Measurements from ENCODE around the gene FIGNL2.
"Not testable (repeated sequence)": the region's sequence is repeated elsewhere in the genome, so short reads cannot be mapped to it uniquely, and the experiment has no call there.

Gene FIGNL2

DNA sequence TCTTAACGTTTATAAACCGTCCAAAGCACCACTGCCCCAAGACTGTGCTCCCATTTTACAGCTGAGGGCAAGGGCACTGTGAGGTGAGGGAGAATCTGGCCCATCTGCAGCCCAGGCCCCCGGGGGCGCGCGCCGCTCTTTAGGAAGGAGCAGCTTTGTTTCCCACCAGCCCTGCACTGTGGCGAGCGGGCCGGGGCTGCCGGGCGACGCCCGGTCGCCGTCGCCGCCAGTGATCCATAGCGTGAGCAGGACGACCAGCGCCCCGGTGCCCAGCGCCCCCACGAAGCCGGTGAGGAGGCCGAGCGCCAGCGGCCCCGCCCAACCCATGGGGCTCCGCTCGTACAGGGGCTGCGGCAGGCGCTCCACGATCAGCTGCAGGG is 34.6 kb downstream of the FIGNL2 start:
- no peak for DNase-seq

DNA sequence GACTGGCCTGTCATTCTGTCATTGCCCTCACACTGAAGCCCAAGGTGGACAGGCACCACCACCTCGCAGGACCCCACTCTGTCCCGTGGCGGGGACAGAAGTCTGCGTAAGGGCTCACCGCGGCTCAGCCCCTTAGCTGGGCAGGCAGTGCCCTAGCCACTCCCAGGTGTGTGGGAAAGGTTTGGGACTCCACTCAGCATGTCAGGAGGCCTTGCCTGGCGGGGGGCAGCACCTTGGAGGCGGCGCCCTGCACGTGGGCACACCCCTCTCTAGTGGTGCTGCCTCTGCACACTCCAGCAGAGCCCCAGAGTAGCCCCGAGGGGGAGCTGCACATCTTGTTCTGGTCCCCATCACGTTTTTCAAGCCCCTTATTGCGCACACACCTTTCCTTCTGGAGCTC is 35.6 kb downstream of the FIGNL2 start:
- DNase-seq, result no peak

DNA sequence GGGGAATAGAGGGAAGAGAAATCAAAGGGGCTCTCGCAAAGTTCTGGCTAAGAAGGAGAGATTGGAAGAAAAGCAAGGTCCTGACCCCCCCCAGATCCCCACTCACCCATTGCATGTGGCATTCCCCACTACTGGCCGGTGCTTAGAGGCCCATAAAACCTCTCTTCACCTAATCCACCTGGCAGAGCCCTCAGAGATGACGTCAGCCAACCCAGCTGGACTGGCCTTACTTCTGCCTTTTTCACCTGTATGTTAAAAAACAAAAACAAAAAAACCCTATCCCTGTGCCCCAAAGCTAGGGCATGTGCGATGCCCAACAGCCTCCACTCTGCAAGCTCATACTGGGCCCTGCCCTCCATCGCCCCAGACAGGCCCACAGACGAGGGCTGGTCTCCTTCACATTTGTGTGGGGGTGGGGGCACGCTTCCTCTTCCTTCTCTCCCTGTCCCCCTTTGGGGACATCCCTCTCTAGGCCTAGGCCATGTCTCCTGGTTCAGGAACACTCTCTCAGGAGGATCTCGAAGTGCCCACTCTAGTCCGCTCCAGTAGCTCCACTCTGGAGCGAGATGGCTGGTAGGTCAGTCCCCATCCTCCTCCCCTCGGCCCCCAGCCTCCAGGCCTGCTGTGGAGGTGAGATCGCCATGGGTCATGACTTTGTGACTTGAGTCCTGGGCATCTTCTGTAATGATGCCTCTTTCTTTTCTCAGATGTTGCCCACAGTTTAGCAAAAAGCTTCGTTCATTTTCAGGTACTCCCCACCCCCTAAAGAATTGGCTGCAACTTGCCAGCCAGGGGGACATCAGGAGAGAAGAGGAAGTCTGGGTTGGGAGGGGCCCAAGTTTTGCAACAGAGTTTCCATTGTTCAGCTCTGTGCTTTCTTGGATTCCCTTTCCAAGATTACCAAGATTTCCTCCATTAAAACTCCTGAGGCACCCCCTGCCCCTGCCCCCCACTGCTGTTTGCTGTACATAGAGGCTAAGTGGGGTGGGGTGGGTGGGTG is 37.0 kb downstream of the FIGNL2 start:
- DNase-seq, result no peak

DNA sequence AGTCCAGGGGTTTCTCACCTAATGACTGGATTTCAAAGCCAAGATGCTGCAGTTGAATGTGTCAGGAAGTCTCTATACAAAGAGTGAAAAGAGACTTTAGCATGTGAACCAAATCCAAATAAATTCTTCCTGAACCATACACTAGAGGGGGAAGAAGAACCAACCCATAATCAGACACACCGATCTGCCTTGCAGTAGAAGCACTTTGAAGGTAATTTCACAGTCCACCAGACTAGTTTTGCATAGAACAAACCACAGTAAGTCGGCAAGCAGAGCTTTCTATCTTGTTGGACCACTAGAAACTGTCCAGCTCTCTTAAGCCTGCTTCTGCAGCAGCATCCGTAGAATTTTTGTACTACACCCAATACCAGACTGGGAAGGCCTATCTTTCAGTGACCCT is 39.3 kb downstream of the FIGNL2 start:
- no peak for DNase-seq

DNA sequence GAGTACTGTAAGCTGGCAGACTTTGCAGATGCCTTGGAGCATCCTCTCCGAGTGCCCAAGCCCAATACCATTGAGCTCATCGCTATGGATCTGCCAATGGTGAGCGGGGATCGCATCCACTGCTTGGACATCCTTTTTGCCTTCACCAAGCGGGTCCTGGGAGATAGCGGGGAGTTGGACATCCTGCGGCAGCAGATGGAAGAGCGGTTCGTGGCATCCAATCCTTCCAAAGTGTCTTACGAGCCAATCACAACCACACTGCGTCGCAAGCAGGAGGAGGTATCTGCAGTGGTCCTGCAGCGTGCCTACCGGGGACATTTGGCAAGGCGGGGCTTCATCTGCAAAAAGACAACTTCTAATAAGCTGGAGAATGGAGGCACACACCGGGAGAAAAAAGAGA is 41.6 kb downstream of the FIGNL2 start:
- no peak for DNase-seq

DNA sequence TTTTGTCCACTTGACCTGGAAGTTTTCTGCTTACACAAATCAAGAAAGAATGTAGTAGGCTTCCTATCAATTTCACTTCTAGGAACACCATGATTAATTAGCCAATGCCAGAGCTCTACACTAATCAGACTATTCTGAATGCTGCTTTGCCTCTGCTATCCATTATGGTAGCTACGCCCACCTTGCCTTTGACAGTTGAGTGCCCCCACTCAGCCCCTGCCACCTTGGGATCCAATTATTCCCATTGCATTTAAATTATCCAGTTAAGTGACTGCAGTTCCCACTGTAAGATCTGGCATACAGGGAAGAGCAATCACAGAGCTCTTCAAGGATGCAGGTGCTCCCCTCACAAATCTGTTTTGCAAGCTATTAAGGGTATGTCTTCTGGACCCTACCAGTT is 47.5 kb downstream of the FIGNL2 start:
- DNase-seq, result no peak

DNA sequence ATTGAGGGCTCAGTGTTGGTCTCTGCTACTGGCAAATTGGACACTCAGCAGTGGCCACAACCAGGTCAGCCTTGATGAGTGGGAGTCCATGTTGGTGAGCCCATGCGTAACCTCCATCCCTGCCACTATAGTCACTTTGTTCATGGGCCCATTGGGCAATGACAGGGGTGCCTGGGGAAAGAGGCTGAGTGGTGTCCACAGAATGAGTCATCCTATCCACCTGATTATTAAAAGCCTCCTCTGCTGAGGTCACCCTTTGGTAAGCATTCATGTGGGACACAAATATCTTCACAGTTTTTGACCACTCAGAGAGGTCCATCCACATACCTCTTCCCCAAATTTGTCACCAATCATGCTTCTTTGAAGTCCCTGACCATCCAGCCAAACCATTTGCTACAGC is 50.0 kb downstream of the FIGNL2 start:
- DNase-seq, result no peak

DNA sequence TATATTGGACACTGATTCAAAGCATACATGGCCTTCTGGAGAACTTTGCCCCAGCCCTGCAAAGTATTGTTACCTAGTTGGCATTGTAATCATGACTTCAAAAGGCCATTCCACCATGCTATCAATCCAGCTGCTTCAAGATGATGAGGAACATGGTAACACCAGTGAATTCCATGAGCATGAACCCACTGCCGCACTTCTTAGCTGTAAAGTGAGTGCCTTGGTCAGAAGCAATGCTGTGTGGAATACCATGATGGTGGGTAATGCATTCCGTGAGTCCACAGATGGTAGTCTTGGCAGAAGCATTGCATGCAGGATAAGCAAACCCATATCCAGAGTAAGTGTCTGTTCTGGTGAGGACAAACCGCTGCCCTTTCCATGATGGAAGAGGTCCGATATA is 50.5 kb downstream of the FIGNL2 start:
- not testable (repeated sequence) for DNase-seq

DNA sequence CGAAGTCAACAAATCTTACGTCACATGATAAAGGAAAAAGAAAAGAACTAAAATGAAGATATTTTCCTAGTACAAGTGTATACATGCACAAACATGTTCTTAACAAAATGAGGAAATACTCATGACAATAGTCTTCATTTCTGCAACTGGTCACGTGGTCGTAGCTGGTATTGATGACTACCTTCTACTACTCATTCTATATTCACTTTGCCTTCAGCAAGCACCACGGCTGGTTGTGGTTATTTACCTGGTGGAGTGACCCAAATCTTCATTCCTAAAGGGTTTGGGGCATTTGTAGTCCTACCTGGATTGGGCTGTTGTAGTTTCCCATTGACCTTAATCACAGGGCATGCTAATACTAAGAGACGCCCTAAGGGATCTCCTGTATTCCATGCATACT is 51.2 kb downstream of the FIGNL2 start:
- DNase-seq, result no peak

DNA sequence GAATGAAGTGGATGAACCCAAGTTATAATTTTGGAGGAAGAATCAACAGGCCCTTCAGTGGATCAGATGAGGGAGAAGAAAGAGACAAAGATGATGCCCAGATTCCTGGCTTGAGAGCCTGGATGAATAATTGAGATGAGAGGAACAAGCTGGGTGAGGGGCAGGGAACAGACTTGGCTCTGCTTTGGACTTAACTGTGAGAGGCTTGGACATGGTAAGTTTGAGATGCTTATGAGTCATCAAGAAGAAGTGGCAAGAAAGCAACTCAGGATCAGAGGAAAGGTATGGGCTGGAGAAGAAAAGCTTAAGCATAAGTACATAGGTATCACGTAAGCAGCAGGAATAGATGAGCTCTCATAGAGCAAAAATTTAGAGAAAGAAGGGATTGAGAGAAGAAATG is 55.3 kb downstream of the FIGNL2 start:
- no peak for DNase-seq

DNA sequence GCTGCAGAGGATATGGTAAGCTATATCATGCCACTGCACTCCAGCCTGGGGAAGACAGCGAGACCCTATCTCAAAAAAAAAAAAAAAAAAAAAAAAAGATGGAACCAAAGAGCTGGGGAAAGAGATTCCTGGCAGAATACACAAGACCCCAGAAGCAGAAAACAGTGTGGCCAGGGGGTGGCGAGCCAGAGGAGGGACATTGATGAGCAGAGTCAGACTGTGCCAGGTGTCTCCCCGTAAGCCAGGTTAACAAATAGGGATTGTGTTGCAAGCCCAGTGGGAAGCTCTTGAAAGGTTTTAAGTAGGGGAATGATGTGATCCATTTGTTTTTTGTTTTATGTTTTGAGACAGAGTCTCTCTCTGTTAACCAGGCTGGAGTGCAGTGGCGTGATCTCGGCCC is 56.1 kb downstream of the FIGNL2 start:
- no peak for DNase-seq

DNA sequence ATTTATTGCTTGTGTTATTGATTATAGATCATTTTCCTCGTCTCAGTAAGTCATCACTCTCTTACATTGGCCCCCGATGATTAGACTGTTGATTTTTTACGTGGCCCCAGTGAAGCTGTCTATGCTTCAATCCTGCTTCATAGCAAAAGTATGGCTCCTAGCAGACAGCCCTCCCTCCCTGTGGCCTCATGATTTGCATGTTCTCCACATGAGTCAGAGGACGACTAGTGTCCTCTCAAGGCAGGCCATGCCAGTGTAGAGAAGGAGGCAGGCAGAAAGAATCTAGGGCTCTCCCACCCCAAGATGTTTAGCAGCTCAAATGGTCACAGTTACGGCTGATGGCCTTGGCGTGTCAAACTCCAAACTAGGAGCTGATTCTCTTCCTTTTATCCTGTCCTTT is 59.6 kb downstream of the FIGNL2 start:
- DNase-seq, result no peak

DNA sequence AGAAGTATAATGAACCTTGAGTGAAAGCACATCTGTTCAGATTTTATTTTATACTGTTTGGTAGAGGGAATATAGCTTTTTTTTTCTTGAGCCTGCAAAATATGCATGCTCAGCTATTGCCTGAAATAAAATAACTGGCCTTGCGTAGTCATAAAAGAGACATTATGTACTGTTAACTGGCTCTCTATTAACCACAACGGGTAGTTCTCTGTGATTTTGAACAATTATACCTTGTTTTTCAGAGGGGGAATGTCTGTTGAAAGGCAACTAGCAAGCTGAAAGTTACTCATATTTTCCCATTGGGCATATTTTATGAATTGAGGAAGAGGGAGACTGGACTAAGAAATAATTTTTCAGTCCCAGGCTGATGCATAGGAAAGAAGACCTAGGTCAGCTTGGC is 62.6 kb downstream of the FIGNL2 start:
- no peak for DNase-seq

DNA sequence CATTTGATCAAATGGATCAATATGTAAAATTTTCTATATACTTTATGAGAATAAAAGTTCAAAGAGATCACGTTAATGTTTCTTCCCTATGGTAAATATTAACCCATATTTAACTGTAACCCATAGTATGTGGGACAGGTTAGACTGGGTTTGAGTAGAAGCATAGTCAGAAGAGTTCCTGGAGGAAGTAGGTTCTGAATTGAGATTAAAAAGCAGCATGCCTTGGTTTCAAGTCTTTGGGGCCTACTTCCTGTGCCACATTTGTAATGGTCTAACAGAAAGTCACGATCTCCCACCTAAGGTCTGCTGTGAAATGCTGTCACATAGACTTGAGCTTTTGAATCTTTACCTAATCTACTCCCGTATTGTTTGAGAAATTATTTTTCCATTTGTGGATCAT is 63.8 kb downstream of the FIGNL2 start:
- no peak for DNase-seq

DNA sequence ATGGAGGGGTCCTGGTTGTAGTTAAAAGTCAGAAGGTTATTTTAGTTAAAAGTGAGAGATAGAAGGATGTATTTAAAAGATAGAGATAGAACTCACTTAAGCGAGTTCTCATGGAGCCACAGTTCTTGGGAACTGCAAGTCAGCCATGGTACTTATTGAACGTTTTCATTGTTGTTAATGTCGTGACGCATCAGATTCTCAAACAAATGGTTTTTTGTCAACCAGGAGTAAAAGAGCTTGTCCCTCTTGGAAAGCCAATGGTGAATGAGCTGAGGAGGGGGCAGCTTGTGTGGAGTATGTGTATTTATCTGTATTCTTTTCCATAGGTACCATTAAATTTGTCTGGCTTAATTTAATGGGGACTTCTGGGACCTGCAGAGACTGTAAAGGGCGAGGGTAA is 68.6 kb downstream of the FIGNL2 start:
- DNase-seq, result no peak

DNA sequence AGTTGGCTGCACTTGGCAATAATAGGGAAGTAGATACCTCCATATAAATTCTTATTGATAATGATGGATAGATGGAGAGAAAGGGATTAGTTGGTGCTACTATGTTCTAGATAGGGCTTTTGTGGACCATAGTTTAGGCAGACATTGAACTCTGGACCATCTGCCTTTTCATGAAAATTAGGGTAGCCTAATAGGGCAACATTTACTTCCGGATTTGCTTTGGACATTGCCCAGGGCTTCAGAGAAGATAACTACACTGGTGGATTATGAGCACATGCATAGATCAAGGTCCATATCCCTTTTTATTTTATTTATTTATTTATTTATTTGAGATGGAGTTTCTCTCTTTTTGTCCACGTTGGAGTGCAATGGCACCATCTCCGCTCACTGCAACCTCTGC is 70.5 kb downstream of the FIGNL2 start:
- DNase-seq, result no peak

DNA sequence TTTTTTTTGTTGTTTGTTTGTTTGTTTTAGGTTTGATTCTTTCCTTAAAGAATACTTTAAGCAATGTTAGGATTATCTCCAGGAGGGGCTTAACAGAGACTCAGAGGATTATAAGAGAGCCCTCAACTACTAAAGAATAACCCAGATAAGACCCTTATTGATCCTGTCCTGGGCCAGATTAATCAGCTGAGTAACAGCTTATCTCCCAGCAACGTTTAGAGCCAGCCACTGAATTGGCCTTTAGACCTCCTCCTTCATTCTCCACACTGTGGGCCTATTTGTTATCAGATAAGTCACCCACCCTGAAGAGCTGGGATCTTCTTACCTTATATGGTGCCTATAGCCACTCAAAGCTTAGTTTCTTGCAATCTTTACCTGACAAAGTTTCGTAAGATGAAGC is 71.1 kb downstream of the FIGNL2 start:
- DNase-seq, result no peak

DNA sequence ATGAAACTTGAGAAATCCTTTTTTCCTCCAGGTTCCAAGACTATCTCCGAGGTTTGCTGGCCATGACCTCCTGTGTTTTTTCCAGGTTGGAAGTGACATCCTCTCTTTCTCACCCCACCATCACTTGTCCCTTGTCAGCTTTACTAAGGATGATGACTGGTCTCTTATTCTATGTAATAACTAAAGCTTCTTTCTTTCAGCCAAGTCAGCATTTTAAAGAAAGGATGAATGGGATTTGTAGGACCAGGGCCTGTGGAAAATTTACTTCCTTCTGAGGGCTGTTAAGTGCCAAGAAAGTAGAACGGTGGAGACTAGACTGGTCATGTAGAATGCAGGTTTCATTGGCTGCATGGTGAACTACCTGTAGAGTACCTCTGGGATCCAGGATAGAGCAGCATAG is 73.6 kb downstream of the FIGNL2 start:
- DNase-seq, result no peak

DNA sequence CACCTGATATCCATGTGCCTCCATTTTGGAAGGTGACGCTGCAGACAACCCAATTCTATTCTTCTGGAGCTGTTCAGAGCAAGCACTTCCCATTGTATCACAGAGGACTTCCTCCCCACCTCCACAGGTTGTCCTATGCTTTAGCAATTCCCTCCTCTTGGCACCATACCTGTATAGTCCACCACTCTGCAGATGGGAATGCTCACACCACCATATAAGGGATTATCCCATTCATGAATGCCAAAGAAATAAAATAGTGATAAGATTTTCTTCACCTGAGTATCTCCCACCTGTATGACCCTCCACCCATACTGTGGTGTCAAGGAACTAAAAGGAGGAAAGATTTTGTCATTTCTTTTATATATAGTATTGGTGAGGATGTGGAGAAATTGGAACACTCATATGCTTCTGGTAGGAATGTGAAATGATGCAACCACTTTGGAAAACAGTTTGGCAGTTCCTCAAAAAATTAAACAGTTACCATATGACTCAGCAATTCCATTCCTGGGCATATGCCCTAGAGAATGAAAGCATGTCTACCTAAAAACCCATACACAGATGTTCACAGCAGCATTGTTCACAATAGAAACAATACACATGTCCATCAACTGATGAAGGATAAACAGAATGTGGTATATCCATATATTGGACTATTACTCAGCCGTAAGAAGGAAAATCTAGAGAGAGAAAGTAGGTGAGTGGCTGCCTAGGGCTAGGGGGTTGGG is 75.2 kb downstream of the FIGNL2 start:
- DNase-seq, result no peak

DNA sequence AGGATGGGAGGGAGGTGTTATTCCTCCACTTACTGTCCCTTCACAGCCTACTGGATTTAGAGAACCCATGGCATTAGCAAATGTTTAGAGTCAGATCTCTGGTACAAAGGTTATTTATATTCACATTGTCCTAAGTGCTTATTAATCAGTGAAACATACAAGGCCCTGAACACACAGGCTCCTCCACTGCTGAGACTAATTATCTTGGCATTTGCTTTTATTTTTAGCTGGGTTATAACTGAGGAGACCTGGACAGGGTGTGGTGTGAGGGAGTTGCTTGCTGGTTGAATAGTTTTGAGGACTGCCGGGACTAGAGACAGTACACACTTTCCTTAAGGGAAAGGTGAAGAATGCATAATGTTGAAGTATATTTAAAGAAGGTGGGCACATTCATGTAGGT is 77.5 kb downstream of the FIGNL2 start:
- no peak for DNase-seq
